Gastrocnemius medialis (tissue), 4 donors: ENCODE results near the gene MRPL41.

ENCODE experiments used
- CTCF ChIP-seq, 5 experiments: fragments of 450-650 bp in 3 of 5; fragments of 200-600 bp in 2 of 5; sonication (generic) in 2 of 5; IDR thresholded peaks in 4 of 5; conservative IDR thresholded peaks in 1 of 5; 1 replicate in 4 of 5; 2 replicates in 1 of 5; pipeline ENCODE4 v1.5.1; 2016 to 2019; ENCODE audit warnings: antibody characterized with exemption in 5 of 5, mild to moderate bottlenecking in 3 of 5, moderate library complexity in 3 of 5
- POLR2A ChIP-seq, 2 donors: fragments of 450-650 bp; IDR thresholded peaks; one replicate each; pipeline ENCODE4 v1.6.1; 2017; ENCODE audit warnings: antibody characterized with exemption in 2 of 2, mild to moderate bottlenecking in 2 of 2, moderate library complexity in 2 of 2

GRCh38 chr9:137581361-137582285 lies 29.9 kb downstream of the MRPL41 start:
- TF ChIP-seq CTCF (IDR thresholded peaks at IDR 0.05 in 4 of 5, conservative IDR thresholded peaks at IDR 0.05 in 1 of 5) (no peak), POLR2A (IDR thresholded peaks at IDR 0.05) (no peak)
